ENCODE measurements around the gene CCBE1. TPM values are rescaled to one million over a fixed set of nuclear protein-coding genes. Genes with fewer than 3 reads are reported as not detected.

CCBE1 gene
- total and polyA plus RNA-seq, 4 donors = 3.4 to 59.0 (median 21.9) TPM

DNA sequence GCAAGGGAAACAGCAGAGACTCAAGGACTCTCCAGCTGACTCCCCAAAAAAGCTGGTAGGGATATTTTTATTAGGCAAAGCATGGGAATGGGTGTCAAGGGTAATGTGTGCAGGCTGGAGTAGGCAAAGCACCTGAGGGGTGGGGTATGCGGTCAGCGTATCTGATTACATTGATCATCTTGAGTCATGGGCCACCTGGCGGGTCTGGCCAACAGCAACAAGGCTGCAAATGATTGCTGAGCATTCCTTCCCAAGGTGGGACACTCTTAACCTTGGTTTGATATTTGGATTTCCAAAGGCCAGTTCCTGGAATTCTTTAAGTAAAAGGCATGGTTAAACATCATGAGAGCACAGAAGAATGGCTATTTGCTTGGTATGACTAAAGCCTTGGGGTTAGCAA is 32.6 kb upstream of the CCBE1 start:
- no peak overlapping the region for H3K9ac ChIP-seq (ENCODE audit: insufficient read depth in 1 of 2, low read length in 2 of 2)
- H3K4me3 ChIP-seq = no peak overlapping the region
- DNase-seq (no peak), ATAC-seq (ENCODE audit: insufficient read depth, low FRiP score) (no peak)
- TF ChIP-seq, protein P1, sequence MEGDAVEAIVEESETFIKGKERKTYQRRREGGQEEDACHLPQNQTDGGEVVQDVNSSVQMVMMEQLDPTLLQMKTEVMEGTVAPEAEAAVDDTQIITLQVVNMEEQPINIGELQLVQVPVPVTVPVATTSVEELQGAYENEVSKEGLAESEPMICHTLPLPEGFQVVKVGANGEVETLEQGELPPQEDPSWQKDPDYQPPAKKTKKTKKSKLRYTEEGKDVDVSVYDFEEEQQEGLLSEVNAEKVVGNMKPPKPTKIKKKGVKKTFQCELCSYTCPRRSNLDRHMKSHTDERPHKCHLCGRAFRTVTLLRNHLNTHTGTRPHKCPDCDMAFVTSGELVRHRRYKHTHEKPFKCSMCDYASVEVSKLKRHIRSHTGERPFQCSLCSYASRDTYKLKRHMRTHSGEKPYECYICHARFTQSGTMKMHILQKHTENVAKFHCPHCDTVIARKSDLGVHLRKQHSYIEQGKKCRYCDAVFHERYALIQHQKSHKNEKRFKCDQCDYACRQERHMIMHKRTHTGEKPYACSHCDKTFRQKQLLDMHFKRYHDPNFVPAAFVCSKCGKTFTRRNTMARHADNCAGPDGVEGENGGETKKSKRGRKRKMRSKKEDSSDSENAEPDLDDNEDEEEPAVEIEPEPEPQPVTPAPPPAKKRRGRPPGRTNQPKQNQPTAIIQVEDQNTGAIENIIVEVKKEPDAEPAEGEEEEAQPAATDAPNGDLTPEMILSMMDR (IDR thresholded peaks at IDR 0.05; ENCODE audit: control extremely low read depth, extremely low read depth) = no peak
- no peaks in the 10 kb centered on the region for H3K27me3 ChIP-seq (ENCODE audit: control insufficient read depth in 3 of 3, insufficient read depth in 3 of 3, low read length in 2 of 3)
- 92 to 97% methylated on average over 3 of the region's 3 CpGs for WGBS, 2 donors
- no peak overlapping the region for H3K27ac ChIP-seq (ENCODE audit: low read depth in 1 of 2, low read length in 1 of 2)
- no peaks in the 10 kb centered on the region for H3K9me3 ChIP-seq (ENCODE audit: control insufficient read depth in 4 of 4, insufficient read depth in 3 of 4, low read length in 3 of 4)
- no peaks in the 10 kb centered on the region for H3K36me3 ChIP-seq (ENCODE audit: control insufficient read depth in 4 of 4, insufficient read depth in 4 of 4, low read length in 4 of 4)
- H3K4me1 ChIP-seq (ENCODE audit: control insufficient read depth in 5 of 5, insufficient read depth in 5 of 5, low read length in 5 of 5) = peaks cover 0 to 3% (median 0%) of the 10 kb centered on the region in 5 donors

DNA sequence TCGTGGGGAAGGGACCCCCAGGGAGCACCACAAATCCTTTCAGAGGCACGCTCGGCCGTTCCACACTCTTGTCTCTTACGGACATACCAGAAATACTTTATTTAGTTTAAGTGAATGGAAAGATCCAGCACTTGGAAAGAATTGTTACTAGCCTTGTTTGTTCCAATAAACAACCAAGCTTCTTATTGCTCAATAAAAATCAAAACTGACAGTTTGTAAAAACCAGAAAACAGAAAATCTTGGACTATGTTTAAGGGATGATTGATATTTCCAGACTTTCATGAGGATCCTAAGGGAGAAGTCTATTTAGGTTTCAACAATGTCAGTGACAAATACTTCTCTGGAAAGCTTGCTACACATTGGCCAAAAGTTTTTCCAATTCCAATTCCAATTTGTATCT is 31.6 kb upstream of the CCBE1 start:
- WGBS, 2 donors = 76 to 78% methylated on average over 5 of the region's 5 CpGs
- DNase-seq = no peak
- TF ChIP-seq, protein P1 (IDR thresholded peaks at IDR 0.05; ENCODE audit: control extremely low read depth, extremely low read depth) = no peak
- no peaks in the 10 kb centered on the region for H3K27me3 ChIP-seq (ENCODE audit: control insufficient read depth in 3 of 3, insufficient read depth in 3 of 3, low read length in 2 of 3)
- no peak for ATAC-seq (ENCODE audit: insufficient read depth, low FRiP score)
- no peak overlapping the region for H3K9ac ChIP-seq (ENCODE audit: insufficient read depth in 1 of 2, low read length in 2 of 2)
- no peaks in the 10 kb centered on the region for H3K9me3 ChIP-seq (ENCODE audit: control insufficient read depth in 4 of 4, insufficient read depth in 3 of 4, low read length in 3 of 4)
- H3K4me3 ChIP-seq = no peak overlapping the region
- no peak overlapping the region for H3K27ac ChIP-seq (ENCODE audit: low read depth in 1 of 2, low read length in 1 of 2)
- H3K36me3 ChIP-seq (ENCODE audit: control insufficient read depth in 4 of 4, insufficient read depth in 4 of 4, low read length in 4 of 4) = no peaks in the 10 kb centered on the region
- H3K4me1 ChIP-seq (ENCODE audit: control insufficient read depth in 5 of 5, insufficient read depth in 5 of 5, low read length in 5 of 5) = peaks cover 0 to 3% (median 0%) of the 10 kb centered on the region in 5 donors

DNA sequence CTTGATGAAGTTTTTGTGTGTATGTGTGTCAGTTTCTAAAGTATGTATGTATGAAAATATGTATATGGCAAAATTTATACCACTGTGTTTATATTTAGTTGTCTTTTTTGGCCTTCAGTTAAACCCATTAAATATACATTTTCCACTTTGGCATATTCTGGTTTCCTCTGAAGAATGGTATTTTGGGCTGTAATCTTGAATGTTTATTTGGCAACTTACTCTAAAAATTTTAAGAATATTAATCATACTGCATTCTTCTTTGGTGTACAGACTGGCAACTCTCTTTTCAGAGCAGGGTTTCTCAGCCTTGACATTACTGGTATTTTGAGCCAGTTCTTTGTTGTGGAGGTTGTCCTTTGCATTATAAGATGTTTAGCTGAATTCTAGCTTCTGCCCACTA is 27.9 kb upstream of the CCBE1 start:
- peaks cover 0 to 3% (median 0%) of the 10 kb centered on the region in 5 donors for H3K4me1 ChIP-seq (ENCODE audit: control insufficient read depth in 5 of 5, insufficient read depth in 5 of 5, low read length in 5 of 5)
- H3K36me3 ChIP-seq (ENCODE audit: control insufficient read depth in 4 of 4, insufficient read depth in 4 of 4, low read length in 4 of 4) = no peaks in the 10 kb centered on the region
- no peaks in the 10 kb centered on the region for H3K27me3 ChIP-seq (ENCODE audit: control insufficient read depth in 3 of 3, insufficient read depth in 3 of 3, low read length in 2 of 3)
- no peak overlapping the region for H3K27ac ChIP-seq (ENCODE audit: low read depth in 1 of 2, low read length in 1 of 2)
- TF ChIP-seq, protein P1 (IDR thresholded peaks at IDR 0.05; ENCODE audit: control extremely low read depth, extremely low read depth) = no peak
- peak in 1 of 3 donors; percentile 61 for DNase-seq
- ATAC-seq (ENCODE audit: insufficient read depth, low FRiP score) = no peak
- no peak overlapping the region for H3K4me3 ChIP-seq
- H3K9me3 ChIP-seq (ENCODE audit: control insufficient read depth in 4 of 4, insufficient read depth in 3 of 4, low read length in 3 of 4) = peaks cover 0 to 3% (median 0%) of the 10 kb centered on the region in 4 donors
- no peak overlapping the region for H3K9ac ChIP-seq (ENCODE audit: insufficient read depth in 1 of 2, low read length in 2 of 2)

DNA sequence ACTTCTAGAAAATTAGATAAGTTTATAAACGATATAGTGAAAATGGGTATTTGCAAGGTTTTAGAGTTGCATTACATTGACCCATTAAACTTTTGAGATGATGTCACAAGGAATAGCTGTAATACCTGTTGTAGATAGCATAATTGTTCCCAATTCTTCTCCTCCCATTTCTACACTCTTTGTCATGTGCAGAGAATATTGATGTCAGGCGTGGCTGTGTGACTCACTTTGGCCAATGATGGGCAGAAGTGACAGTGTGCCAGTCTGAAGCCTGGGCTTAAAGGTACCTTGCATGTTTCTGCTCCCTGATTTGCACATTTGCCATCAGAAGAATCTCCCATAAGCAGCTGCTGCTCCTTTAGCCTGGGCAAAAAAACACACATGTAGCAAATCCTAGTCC is 26.9 kb upstream of the CCBE1 start:
- Histone ChIP-seq H3K36me3 (ENCODE audit: control insufficient read depth in 4 of 4, insufficient read depth in 4 of 4, low read length in 4 of 4) (no peaks in the 10 kb centered on the region), H3K9ac (ENCODE audit: insufficient read depth in 1 of 2, low read length in 2 of 2) (no peak overlapping the region), H3K9me3 (ENCODE audit: control insufficient read depth in 4 of 4, insufficient read depth in 3 of 4, low read length in 3 of 4) (peaks cover 0 to 3% (median 0%) of the 10 kb centered on the region in 4 donors), H3K27me3 (ENCODE audit: control insufficient read depth in 3 of 3, insufficient read depth in 3 of 3, low read length in 2 of 3) (no peaks in the 10 kb centered on the region), H3K4me1 (ENCODE audit: control insufficient read depth in 5 of 5, insufficient read depth in 5 of 5, low read length in 5 of 5) (peaks cover 0 to 6% (median 3%) of the 10 kb centered on the region in 5 donors), H3K27ac (ENCODE audit: low read depth in 1 of 2, low read length in 1 of 2) (no peak overlapping the region), H3K4me3 (no peak overlapping the region)
- ATAC-seq (ENCODE audit: insufficient read depth, low FRiP score) (no peak), DNase-seq (no peak)
- WGBS, 2 donors = 92 to 93% methylated on average over 2 of the region's 2 CpGs
- TF ChIP-seq, protein P1 (IDR thresholded peaks at IDR 0.05; ENCODE audit: control extremely low read depth, extremely low read depth) = no peak
